ENCODE results near the gene C8A.

GRCh38 chr1:56948403-56949023 is 93.9 kb downstream of the C8A start:
- TF ChIP-seq CTCF (IDR thresholded peaks at IDR 0.05) (no peak), POLR2A (IDR thresholded peaks at IDR 0.05) (no peak)

Measured in lower leg skin (tissue), 3 donors.